Suprapubic skin (tissue), 4 donors: ENCODE data around the gene ALOX12. TPM values are rescaled to one million over a fixed set of nuclear protein-coding genes. Genes with fewer than 3 reads are reported as not detected.

Experiments used
- DNase-seq, 2 donors: peaks; one replicate each; pipeline ENCODE4 v3.0.0-alpha.2; 2019; ENCODE audit warnings: low spot score in 2 of 2
- H3K27ac ChIP-seq: fragments of 200-600 bp; sonication (generic); one replicate; pipeline ENCODE4 v1.5.1; 2019
- H3K27me3 ChIP-seq: fragments of 200-600 bp; sonication (generic); one replicate; pipeline ENCODE4 v1.5.1; 2019
- H3K36me3 ChIP-seq: fragments of 200-600 bp; sonication (generic); one replicate; pipeline ENCODE4 v1.5.1; 2019
- H3K4me1 ChIP-seq: fragments of 200-600 bp; sonication (generic); one replicate; pipeline ENCODE4 v1.5.1; 2019
- H3K4me3 ChIP-seq: fragments of 200-600 bp; sonication (generic); one replicate; pipeline ENCODE4 v1.5.1; 2019; ENCODE audit warnings: mild to moderate bottlenecking
- H3K9me3 ChIP-seq: fragments of 200-600 bp; sonication (generic); one replicate; pipeline ENCODE4 v1.5.1; 2019
- EP300 ChIP-seq: sonication (generic); formaldehyde crosslinking; IDR thresholded peaks from one replicate; pipeline ENCODE4 v1.6.1; 2017; ENCODE audit warnings: antibody characterized with exemption
- POLR2A ChIP-seq, 2 donors: fragments of 450-650 bp; IDR thresholded peaks; one replicate each; pipeline ENCODE4 v1.6.1; 2017; ENCODE audit warnings: antibody characterized with exemption in 2 of 2, mild to moderate bottlenecking in 2 of 2, moderate library complexity in 2 of 2
- POLR2AphosphoS5 ChIP-seq, 3 donors: sonication (generic); formaldehyde crosslinking; IDR thresholded peaks; one replicate each; pipeline ENCODE4 v1.6.1; 2017; ENCODE audit warnings: antibody characterized with exemption in 3 of 3
- WGBS: methylation state at CpG from one replicate; pipeline ENCODE4 v1.1.5; 2018; 5-methylcytosine and 5-hydroxymethylcytosine counted together
- total RNA-seq, 4 donors: library from RNA; depleted of rRNA; stranded (reverse); fragments of >200 nt; gene quantifications; one replicate each; pipeline ENCODE4 v1.1.0, GENCODE V29; 2016
- TF ChIP-seq, protein P1 (sequence below), 2 donors: fragments of 200-600 bp in 1 of 2; fragments of 450-650 bp in 1 of 2; sonication (generic) in 1 of 2; IDR thresholded peaks; one replicate each; pipeline ENCODE4 v1.5.1; 2016 to 2019; ENCODE audit warnings: antibody characterized with exemption in 2 of 2, mild to moderate bottlenecking in 1 of 2, moderate library complexity in 1 of 2

The ALOX12 gene
- total RNA-seq, 4 donors from 2014 or later: 9.8 to 34.4 (median 22.8) TPM

DNA sequence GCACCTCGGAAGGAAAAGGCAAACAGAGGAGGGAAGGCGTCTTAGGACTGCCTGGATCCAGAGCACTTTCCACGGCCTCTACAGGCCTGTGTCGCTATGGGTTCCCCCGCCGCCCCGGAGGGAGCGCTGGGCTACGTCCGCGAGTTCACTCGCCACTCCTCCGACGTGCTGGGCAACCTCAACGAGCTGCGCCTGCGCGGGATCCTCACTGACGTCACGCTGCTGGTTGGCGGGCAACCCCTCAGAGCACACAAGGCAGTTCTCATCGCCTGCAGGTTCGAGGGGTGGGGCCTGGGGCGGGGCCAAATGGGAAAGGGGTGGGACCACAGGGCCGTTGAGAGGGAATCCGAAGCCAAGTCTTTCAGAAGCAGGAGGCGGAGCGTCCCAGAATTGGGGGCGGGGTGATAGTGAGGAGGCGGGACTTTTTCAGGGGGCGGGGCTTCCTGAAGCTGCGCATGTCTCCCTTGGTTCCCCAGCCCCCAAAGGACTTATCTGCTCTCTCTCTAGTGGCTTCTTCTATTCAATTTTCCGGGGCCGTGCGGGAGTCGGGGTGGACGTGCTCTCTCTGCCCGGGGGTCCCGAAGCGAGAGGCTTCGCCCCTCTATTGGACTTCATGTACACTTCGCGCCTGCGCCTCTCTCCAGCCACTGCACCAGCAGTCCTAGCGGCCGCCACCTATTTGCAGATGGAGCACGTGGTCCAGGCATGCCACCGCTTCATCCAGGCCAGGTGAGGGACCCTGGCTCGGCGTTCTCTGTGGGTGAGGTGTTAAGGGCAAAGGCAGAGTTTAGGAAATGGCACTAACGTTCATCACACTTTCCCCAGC is 27.9 kb downstream of the ALOX12 start:
- Histone ChIP-seq H3K27ac (peak overlapping the region; percentile 86), H3K9me3 (no peaks in the 10 kb centered on the region), H3K4me1 (peaks cover 42% of the 10 kb centered on the region), H3K36me3 (no peaks in the 10 kb centered on the region), H3K4me3 (peak overlapping the region; percentile 44), H3K27me3 (no peaks in the 10 kb centered on the region)
- DNase-seq: peak; percentile 96 to 99
- WGBS: 34% methylated on average over 49 of the region's 51 CpGs
- TF ChIP-seq, protein P1, sequence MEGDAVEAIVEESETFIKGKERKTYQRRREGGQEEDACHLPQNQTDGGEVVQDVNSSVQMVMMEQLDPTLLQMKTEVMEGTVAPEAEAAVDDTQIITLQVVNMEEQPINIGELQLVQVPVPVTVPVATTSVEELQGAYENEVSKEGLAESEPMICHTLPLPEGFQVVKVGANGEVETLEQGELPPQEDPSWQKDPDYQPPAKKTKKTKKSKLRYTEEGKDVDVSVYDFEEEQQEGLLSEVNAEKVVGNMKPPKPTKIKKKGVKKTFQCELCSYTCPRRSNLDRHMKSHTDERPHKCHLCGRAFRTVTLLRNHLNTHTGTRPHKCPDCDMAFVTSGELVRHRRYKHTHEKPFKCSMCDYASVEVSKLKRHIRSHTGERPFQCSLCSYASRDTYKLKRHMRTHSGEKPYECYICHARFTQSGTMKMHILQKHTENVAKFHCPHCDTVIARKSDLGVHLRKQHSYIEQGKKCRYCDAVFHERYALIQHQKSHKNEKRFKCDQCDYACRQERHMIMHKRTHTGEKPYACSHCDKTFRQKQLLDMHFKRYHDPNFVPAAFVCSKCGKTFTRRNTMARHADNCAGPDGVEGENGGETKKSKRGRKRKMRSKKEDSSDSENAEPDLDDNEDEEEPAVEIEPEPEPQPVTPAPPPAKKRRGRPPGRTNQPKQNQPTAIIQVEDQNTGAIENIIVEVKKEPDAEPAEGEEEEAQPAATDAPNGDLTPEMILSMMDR (IDR thresholded peaks at IDR 0.05): no peak
- no peak for TF ChIP-seq EP300
- peak in 1 of 2 donors; percentile 60 for TF ChIP-seq POLR2A (IDR thresholded peaks at IDR 0.05)
- peak in 1 of 3 donors; percentile 43 for TF ChIP-seq POLR2AphosphoS5 (IDR thresholded peaks at IDR 0.05)

- no peak for DNase-seq
- no peak overlapping the region for H3K4me3 ChIP-seq
- no peaks in the 10 kb centered on the region for H3K27me3 ChIP-seq
- peaks cover 40% of the 10 kb centered on the region for H3K4me1 ChIP-seq
- TF ChIP-seq EP300 (no peak), POLR2A (IDR thresholded peaks at IDR 0.05) (no peak), POLR2AphosphoS5 (IDR thresholded peaks at IDR 0.05) (no peak)
- TF ChIP-seq, protein P1 (IDR thresholded peaks at IDR 0.05): no peak
- no peaks in the 10 kb centered on the region for H3K9me3 ChIP-seq
- WGBS: 69% methylated on average over 3 of the region's 8 CpGs
- no peak overlapping the region for H3K27ac ChIP-seq
- H3K36me3 ChIP-seq: no peaks in the 10 kb centered on the region
These were observed 28.5 kb downstream of the ALOX12 start for GRCh38 chr17:7024402-7024785.

GRCh38 chr17:7025245-7025644 is 29.4 kb downstream of the ALOX12 start:
- H3K4me1 ChIP-seq: peaks cover 39% of the 10 kb centered on the region
- no peaks in the 10 kb centered on the region for H3K36me3 ChIP-seq
- no peak for TF ChIP-seq EP300
- TF ChIP-seq POLR2AphosphoS5 (IDR thresholded peaks at IDR 0.05): no peak
- TF ChIP-seq, protein P1 (IDR thresholded peaks at IDR 0.05): no peak
- TF ChIP-seq POLR2A (IDR thresholded peaks at IDR 0.05): no peak
- no peaks in the 10 kb centered on the region for H3K27me3 ChIP-seq
- no peak overlapping the region for H3K27ac ChIP-seq
- WGBS: 100% methylated on average over 1 of the region's 1 CpG
- DNase-seq: no peak
- no peak overlapping the region for H3K4me3 ChIP-seq
- no peaks in the 10 kb centered on the region for H3K9me3 ChIP-seq

GRCh38 chr17:7026471-7027115 is 30.7 kb downstream of the ALOX12 start:
- H3K27ac ChIP-seq: no peak overlapping the region
- no peak overlapping the region for H3K4me3 ChIP-seq
- TF ChIP-seq POLR2AphosphoS5 (IDR thresholded peaks at IDR 0.05) (no peak), POLR2A (IDR thresholded peaks at IDR 0.05) (no peak), EP300 (no peak)
- TF ChIP-seq, protein P1 (IDR thresholded peaks at IDR 0.05): no peak
- DNase-seq: no peak
- no peaks in the 10 kb centered on the region for H3K9me3 ChIP-seq
- 92% methylated on average over 18 of the region's 29 CpGs for WGBS
- H3K36me3 ChIP-seq: no peaks in the 10 kb centered on the region
- no peaks in the 10 kb centered on the region for H3K27me3 ChIP-seq
- peaks cover 29% of the 10 kb centered on the region for H3K4me1 ChIP-seq

DNA sequence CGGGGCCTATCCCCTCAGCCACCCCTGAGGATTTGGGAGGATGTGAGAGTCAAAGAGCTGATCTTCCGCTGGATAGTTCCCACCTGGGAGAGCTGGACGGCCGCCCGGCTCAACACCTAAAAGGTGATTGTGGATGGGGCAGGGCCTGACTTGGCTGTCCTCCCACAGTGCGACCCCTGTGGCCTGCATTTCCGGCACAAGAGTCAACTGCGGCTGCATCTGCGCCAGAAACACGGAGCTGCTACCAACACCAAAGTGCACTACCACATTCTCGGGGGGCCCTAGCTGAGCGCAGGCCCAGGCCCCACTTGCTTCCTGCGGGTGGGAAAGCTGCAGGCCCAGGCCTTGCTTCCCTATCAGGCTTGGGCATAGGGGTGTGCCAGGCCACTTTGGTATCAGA is 31.5 kb downstream of the ALOX12 start:
- no peaks in the 10 kb centered on the region for H3K27me3 ChIP-seq
- 86% methylated on average over 1 of the region's 13 CpGs for WGBS
- TF ChIP-seq POLR2A (IDR thresholded peaks at IDR 0.05): no peak
- TF ChIP-seq EP300: no peak
- TF ChIP-seq POLR2AphosphoS5 (IDR thresholded peaks at IDR 0.05): no peak
- TF ChIP-seq, protein P1 (IDR thresholded peaks at IDR 0.05): no peak
- H3K36me3 ChIP-seq: no peaks in the 10 kb centered on the region
- H3K9me3 ChIP-seq: no peaks in the 10 kb centered on the region
- H3K4me3 ChIP-seq: no peak overlapping the region
- DNase-seq: no peak
- peaks cover 22% of the 10 kb centered on the region for H3K4me1 ChIP-seq
- no peak overlapping the region for H3K27ac ChIP-seq
